ENCODE measurements around the gene LPP.

DNA sequence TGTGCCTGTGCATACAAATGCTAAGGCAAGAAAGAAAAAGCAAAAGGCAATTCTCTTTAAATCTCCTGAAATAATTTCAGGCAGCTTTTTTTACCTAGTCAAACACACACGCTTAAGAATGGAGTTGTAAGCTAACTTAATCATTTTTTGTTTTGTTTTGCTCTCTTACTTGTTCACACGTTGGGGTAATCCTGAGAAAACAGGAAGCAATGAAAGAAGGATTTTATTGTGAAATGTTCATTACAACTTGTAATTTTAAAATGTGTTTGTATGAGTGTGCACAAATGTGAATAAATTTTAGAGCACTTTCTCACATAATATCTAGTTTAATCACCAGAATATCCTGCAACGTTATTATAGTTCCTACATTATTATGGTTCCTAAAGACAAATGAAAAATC lies 263.8 kb downstream of the LPP start:
- TF ChIP-seq ZBTB7A (IDR thresholded peaks at IDR 0.05; ENCODE audit: borderline replicate concordance, control insufficient read depth, low read depth, low read length) (no peak), NR2C2 (CRISPR knock-in tag; IDR thresholded peaks at IDR 0.05) (no peak), NR2C2 (tag; IDR thresholded peaks at IDR 0.05) (no peak), RAD21 (CRISPR knock-in tag; conservative IDR thresholded peaks at IDR 0.05 in 1 of 2, IDR thresholded peaks at IDR 0.05 in 1 of 2) (no peak), ELF4 (CRISPR knock-in tag; IDR thresholded peaks at IDR 0.05) (no peak), HDAC6 (IDR thresholded peaks at IDR 0.05; ENCODE audit: low read depth, low read length) (no peak)

Data from K562 (cell line).